Activated effector memory CD4-positive, alpha-beta T cell treated with Interleukin-2 at 50 U/mL for 16 hours (primary cell): Measurements from ENCODE around the gene NPTN.

Source experiments
- DNase-seq: peaks from one replicate; pipeline ENCODE4 v3.0.0-alpha.2; 2020

Gene NPTN

DNA sequence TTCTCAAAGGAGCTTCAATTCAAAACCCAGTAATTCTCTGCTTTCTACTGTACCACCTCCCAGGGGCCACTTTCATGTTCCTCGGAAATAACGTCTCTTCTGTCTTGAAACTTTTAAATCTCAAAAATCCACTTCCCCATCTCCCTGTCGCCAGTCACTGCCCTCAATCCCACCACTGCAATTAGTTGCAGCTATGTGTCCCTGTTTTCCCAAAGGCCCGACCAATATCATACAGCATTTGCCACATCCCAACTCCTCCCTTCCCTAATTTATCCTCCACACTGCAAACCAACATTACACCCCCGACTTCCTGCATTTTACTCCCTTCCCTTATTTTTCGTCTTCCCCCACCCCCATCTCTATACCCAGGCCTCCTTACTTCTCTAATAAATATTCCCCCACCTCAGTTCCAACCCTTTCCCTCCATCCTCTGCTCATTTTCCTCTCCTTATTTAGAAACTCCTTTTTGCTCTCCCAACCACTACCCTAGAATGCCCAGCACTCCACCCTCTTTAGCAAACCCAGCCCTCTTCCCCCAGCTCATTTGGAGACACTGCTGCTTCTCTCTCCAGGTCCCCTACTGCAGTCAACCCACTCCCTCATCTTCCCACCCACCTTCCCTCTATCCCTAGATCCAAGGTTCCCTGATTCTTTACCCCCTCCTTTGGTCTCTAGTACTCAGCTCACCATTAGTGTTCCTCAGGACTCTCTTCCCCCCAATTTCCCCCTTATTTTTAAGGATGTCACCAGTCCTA lies 1.1 kb downstream of the NPTN start:
- DNase-seq, result no peak

DNA sequence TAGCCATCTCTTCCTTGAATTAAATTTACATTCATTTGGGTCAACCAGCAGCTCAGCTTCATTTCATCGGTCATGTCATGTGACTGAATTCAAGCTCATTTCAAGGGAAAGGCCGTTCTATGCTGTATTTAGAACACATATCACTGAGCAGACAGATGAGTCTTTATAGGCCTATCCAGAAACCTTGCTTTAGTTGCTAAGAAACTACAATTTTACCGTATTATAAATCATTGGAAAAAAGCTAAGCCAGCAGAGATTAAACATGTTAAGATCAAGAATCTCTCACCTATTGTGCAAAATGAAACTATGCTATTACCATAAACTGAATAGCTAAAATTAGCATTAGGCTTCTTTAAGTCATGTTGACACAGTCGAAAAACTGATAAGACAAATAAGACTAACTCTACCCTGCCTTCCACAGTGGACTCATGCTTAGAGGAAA lies 2.2 kb downstream of the NPTN start:
- no peak for DNase-seq

DNA sequence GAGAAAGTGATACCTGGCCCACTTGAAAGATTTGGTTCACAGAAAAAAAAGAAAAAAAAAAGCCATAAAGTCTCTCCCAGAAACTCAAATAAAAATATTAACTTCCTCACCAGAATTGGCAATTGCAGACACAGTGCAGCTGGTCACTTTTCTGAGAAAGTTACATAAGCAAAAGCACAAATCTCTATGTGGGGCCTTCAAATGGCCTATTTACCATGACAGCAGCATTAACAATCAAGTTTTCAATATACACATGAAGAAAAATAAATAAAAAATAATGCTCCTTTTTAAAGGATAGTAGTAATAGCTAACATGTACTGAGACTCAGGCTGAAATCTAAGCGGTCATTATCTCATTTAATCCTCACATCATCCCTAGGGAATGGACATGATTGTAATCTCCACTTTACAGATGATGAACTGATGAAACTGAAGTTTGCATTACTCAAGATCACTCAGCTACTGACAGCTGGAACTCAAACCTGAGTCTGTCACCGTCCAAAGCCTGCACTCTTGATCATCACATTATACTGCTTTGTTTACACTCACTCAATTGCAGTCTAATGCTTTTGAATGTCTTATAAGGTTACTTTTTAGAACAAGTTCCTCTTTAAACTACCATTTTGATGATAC lies 3.3 kb downstream of the NPTN start:
- no peak for DNase-seq

DNA sequence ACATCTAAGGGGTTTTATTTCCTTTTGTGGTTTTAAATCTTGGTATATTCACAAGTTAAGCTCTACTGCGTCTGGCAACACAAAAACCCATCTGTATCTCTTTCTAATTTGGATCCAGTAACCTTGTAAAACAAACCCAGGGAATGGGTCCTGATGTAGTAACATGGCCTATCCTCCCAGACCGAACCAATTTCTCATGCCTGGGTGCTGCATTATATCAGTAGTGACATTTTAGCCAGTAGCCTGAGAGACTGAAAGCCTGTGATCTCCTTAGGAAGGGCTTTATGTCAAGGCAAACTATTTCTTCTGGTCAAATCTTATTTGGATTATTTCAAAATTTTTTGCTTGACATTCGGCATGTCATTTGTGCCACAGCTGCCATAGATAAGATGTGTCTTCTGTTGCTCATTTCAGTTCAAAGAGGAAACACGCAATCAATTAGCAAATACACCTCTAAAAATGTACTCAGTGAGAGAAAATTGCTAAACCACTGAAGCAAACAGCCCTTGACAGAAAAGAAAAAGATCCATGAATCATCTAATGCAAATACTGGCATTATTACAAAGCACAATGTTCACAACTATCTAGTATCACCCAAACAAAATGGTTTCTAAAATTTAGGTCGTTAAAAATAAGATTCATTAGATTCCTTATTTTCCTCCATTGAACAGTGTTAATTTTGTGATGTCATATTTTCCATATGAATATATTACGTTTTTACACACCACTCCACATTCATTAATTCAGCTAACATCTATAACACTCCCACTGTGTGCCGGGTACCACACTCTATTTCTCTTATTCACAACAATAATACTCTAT lies 4.0 kb downstream of the NPTN start:
- DNase-seq, result no peak

GRCh38 chr15:73628102-73628501 lies 5.1 kb downstream of the NPTN start:
- no peak for DNase-seq

- no peak for DNase-seq
These were observed 7.1 kb downstream of the NPTN start for GRCh38 chr15:73626072-73626471.

DNA sequence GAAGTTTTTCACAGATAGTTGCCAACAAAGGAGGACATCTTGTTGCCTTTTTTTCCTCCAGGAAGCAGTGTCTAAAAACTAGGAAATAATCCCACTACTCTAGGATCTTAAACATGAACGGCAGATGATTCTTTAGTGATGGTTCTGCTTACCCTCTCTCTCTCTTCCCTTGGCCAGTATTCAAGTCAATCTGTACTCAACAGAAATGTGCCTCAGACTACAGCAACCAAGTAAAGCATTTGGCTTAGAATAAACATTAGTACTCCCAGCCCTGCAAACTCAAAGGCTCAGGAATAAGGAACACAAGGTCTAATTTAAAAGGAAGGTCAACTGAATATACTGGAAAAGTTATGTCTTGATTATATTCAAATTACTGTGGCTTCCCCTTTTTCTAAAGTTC lies 8.7 kb downstream of the NPTN start:
- no peak for DNase-seq

DNA sequence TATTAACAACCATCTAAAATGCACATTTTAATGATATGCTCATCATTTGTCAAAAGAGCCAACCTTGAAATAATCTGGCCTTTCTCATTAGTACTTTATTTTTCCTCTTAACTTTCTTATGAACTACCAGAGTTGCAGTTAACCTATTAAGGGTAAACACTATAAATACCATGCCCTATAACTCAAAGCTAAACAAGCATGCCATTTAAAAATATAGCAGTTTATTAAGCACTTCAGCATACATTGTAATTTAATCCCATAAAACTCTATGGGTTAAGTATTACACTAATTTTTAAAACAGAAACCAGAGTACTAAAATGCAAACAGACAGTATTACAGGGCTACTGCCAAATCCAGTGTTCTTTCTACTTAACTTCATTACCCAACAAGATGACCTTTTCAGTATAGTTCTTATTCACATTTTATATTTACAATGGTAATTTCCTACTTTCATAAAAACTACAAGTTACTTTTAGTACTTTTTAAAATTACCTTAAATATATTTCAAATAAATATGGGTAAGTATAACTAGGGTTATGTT lies 11.8 kb downstream of the NPTN start:
- no peak for DNase-seq

GRCh38 chr15:73620078-73620477 lies 13.1 kb downstream of the NPTN start:
- DNase-seq, result no peak

GRCh38 chr15:73617913-73618312 lies 15.3 kb downstream of the NPTN start:
- no peak for DNase-seq

DNA sequence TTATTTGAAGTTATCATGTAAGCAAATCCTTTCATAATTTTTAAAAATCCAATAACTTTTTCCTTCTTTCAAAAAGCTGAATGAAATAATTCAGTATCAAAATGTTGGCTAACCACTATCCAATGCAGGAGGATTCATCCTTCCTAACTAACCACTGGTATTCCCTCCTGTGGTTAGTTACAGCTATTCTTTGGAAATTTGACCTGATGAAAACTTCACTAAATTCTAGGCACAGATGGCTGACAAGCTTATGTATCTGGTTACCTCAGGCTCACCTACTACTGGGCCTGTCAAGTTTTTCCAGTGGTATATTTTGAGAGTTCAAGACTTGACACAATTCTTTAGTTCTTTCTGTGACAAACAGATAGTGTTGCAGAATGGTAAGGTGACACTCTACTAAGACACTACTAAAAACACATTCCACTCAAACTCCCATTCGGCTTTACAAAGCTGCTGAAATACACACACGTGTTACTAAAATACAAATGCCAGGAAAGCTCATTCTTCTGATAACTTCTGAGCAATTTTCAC lies 15.8 kb downstream of the NPTN start:
- DNase-seq, result no peak

DNA sequence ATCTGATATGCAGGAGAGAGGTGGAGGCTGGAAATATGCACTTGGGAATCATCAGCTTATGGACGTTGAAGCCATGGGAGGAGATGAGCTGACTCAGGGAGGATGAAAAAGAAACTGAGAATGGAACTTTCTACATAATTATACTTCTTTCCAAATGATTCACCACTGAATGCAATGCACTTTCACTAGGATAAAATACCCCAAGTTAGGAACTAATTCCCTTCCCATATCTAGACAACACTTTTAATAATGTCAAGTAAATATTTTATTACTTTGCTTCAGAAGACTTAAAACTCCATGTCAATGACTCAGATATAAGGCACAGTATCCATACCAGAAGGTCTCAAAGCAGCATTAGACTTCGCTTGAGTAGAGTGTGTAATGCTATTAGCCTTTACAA lies 24.2 kb downstream of the NPTN start:
- DNase-seq, result no peak

DNA sequence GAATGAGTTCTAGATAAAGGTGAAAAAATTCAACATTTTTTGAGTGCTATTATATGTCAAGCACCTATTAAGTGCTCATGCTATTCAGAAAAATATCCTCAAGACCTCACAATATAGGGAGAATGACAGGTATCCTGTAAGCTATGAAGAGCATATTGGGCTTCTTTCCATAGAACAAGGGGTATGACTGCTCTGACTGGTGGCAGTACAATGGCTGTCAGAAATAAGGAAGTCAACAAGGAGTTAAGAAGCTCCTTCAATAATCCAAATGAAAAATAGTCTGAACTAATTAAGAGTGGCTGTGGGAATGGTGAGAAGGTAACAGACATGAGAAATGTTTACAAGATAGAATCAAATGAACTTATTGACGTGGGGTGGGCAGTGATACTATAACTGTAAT lies 24.7 kb downstream of the NPTN start:
- no peak for DNase-seq

GRCh38 chr15:73607843-73608242 lies 25.3 kb downstream of the NPTN start:
- DNase-seq, result no peak

- no peak for DNase-seq
These were observed 25.8 kb downstream of the NPTN start for GRCh38 chr15:73607405-73607804.

- DNase-seq, result no peak
These were observed 27.3 kb downstream of the NPTN start for GRCh38 chr15:73605759-73606436.

DNA sequence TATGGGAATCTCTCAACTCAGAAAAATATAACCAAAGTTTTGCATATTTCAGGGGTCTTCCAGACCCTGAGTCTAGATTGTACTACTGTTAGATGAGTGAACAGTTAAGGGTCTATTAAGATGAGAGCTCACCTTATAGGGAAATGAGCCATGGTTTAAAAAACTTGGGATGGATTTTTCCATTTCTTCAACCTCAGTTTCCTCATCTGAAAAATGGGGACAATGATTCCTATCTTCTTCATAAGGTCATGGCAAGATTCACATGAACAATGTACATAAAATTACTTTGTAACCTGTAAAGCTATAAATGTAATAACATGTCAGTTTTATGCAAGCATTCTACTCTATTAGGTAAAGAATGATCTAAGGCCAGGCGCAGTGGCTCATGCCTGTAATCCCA lies 28.7 kb downstream of the NPTN start:
- DNase-seq, result no peak

DNA sequence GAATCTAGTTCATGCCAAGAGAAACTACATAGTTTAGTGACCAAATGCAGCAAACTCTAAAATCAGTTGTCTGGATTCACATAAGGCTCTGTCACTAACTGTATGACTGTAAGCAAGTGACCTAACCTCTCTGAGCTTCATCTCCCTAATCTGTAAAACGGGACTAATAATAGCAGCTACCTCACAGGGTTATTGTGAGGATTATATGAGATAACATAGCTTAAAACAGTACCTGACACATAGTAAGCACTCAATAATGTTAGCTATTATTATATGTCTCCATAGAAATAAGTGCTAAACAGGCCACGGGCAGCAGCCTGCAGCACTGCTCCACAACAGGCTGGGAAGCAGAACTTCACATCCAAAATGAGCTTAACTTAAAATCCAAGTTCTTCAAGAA lies 30.2 kb downstream of the NPTN start:
- no peak for DNase-seq

GRCh38 chr15:73602446-73602843 lies 30.7 kb downstream of the NPTN start:
- DNase-seq, result no peak

- DNase-seq, result no peak
These were observed 31.4 kb downstream of the NPTN start for GRCh38 chr15:73601451-73602445.
